ENCODE data around the gene ARSJ.
"Not testable (repeated sequence)": the region's sequence is repeated elsewhere in the genome, so short reads cannot be mapped to it uniquely, and the experiment has no call there.

The ARSJ gene

GRCh38 chr4:113955411-113955810, 24.0 kb downstream of the ARSJ start:
- DNase-seq = no peak

DNA sequence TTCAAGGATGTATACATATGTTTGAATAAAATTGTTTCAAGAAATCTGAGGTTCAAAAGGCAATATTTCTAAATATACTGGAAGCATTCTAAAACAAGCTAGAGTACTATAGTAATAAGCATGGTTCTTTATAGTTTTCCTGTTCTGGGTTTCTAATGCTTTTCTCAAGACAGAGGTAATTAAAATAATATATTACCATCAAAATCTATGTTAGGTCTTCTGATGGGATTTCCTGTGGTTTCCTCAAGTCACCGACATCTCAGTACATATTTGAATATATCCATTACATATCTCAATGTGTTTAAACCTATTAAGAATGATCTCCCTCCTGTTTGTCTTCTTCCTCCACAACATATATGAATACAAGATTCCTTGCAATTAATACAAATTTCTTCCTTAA, 25.6 kb downstream of the ARSJ start:
- no peak for DNase-seq

- no peak for DNase-seq
Measured at GRCh38 chr4:113952452-113953029, 26.9 kb downstream of the ARSJ start.

GRCh38 chr4:113951263-113951662, 28.2 kb downstream of the ARSJ start:
- DNase-seq = no peak

- no peak for DNase-seq
Measured at GRCh38 chr4:113950207-113950606, 29.2 kb downstream of the ARSJ start.

DNA sequence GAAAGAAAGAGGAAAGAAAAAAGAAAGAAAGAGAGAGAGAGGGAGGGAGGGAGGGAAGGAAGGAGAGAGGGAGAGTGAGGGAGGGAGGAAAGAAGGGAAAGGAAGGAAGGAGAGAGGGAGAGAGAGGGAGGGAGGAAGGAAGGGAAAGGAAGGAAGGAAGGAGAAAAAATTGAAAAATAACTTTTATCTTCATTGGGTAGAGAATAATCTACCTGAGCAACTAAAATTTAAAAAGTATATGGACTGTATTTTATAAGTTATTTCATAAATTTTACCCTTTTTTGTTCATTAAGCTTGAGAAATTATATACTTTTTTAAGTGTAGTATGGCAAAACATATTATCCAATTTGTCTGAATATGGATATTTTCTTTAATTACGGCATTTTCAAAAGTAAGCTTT, 32.0 kb downstream of the ARSJ start:
- DNase-seq = no peak

GRCh38 chr4:113945906-113946305, 33.5 kb downstream of the ARSJ start:
- DNase-seq = no peak

- no peak for DNase-seq
Measured at GRCh38 chr4:113943863-113944262, 35.6 kb downstream of the ARSJ start.

DNA sequence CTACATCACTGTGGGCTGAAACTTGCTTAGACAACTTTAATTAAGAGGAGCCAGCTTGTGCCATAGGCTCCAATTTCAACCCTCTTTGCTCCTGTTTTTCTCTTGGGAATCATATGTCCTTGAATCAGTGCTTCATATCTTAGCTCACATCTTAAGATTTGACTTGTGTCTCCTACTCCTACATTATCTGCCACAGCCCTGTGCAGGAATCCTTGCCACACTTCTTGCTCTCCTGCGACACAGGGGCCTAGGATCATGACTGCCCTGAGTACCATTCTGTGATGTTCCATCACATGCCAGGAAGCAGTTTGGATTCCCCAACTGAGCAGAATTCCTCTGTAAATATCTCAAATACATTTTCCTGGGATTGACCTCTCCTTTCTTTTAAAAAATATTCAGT, 36.4 kb downstream of the ARSJ start:
- DNase-seq = no peak

GRCh38 chr4:113941836-113942235, 37.6 kb downstream of the ARSJ start:
- DNase-seq = no peak

DNA sequence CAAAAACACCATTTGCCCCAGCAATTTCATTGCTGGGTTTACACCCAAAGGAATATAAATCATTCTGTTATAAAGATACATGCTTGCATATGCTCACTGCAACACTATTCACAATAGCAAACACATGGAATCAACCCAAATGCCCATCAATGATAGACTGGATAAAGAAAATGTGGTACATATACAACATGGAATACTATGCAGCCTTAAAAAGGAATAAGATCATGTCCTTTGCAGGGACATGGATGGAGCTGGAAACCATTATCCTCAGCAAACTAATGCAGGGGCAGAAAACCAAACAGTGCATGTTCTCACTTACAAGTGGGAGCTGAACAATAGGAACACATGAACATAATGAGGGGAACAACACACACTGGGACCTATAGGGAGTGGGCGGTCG, 39.3 kb downstream of the ARSJ start:
- DNase-seq = not testable (repeated sequence)

GRCh38 chr4:113935190-113935589, 44.3 kb downstream of the ARSJ start:
- DNase-seq = no peak

DNA sequence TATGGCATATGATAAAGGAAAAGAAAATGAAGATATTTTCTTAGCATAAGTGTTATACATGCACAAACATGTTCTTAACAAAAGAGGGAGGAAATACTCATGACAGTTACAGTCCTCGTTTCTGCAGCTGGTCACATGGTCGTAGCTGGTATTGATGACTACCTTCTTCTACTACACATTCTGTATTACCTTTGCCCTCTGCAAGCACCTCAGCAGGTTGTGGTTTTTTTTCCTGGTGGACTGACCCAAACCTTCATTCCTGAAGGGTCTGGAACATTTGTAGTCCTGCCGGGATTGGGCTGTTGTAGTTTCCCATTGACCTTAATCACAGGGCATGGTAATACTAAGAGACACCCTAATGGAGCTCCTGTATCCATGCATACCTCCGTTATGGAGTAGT, 54.7 kb downstream of the ARSJ start:
- DNase-seq = not testable (repeated sequence)

DNA sequence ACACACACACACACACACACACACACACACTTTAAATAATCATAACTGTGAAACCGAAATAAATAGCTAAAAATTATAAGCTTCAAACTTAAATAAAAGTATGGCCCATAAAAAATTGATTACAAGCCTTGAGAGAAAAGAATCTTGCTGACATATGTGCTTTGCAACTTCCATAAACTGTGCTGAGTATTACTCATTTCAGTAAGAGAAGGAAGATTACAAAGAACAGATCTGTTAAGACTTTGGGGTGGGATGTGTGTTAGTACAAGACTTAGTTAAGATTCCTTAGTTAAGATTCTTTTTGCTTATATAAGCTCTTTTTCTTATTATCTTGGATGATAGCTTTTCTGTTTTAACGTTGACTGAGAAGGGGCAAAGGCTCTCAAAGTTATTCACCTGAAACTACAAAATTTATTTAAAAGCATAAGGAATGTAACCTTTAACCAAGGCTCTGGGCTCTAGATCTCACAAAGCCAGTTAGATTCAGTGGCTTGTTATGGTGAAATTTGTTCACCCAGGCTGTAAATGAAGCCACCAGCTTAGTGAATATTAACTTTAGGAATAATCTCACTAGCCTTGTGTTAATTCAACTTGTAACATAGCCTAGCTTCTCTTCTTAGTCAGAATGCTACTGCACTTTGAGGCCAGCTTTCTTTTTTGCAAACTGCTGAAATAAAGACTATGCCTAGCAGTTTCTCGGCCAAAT, 58.2 kb downstream of the ARSJ start:
- DNase-seq = no peak

GRCh38 chr4:113919611-113920010, 59.8 kb downstream of the ARSJ start:
- DNase-seq = no peak

GRCh38 chr4:113919145-113919544, 60.3 kb downstream of the ARSJ start:
- DNase-seq = no peak

- no peak for DNase-seq
Measured at GRCh38 chr4:113908829-113909228, 70.6 kb downstream of the ARSJ start.

- DNase-seq = no peak
Measured at GRCh38 chr4:113907559-113907958, 71.9 kb downstream of the ARSJ start.

GRCh38 chr4:113905301-113905700, 74.1 kb downstream of the ARSJ start:
- DNase-seq = no peak

DNA sequence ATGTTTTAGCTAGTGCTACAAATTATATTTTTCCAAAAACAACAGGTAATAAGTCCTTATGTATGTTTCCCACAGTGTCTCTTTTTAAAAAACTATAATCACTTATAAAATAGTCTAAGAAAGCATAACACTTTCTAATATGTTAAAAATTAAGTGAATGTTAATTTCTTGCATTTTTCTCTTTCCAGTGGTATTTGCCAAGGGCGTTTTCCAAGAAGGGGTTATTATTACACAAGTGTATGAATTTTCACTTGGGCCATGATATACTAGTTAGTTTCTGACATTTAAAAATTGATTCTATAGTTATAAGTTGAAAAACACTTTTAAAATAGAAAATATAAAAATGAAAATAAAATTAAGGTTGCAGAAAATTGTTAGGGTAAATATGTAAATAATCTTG, 74.6 kb downstream of the ARSJ start:
- DNase-seq = no peak

- DNase-seq = peak; percentile 59
Measured at GRCh38 chr4:113901994-113902787, 77.3 kb downstream of the ARSJ start.

- DNase-seq = peak; percentile 18
Measured at GRCh38 chr4:113899271-113900070, 80.0 kb downstream of the ARSJ start.

GRCh38 chr4:113893546-113893945, 85.9 kb downstream of the ARSJ start:
- no peak for DNase-seq

All from activated effector memory CD4-positive, alpha-beta T cell treated with Interleukin-2 at 50 U/mL for 16 hours (primary cell).